Lung (tissue), 12 donors: ENCODE results near the gene TRIM75. TPM values are rescaled to one million over a fixed set of nuclear protein-coding genes. Genes with fewer than 3 reads are reported as not detected.
"Not testable (repeated sequence)": the region's sequence is repeated elsewhere in the genome, so short reads cannot be mapped to it uniquely, and the experiment has no call there.

ENCODE experiments used
- ATAC-seq: fragments of 200-7000 bp; cut with Tn5 transposase; one replicate; pipeline ENCODE4 v1.9.1; 2020; ENCODE audit warnings: moderate number of reproducible peaks; ENCODE audit not compliant: insufficient read depth, low FRiP score
- DNase-seq, 3 donors: peaks; one replicate each; pipeline ENCODE4 v3.0.0-alpha.2; 2013 to 2017
- H3K27ac ChIP-seq, 2 donors: one replicate each; pipeline ENCODE4 v1.5.1; 2013; ENCODE audit warnings: mild to moderate bottlenecking in 2 of 2, moderate library complexity in 2 of 2, control low read depth in 1 of 2, inconsistent platforms in 1 of 2, low read depth in 1 of 2, low read length in 1 of 2
- H3K27me3 ChIP-seq, 3 donors: one replicate each; pipeline ENCODE4 v1.5.1; 2013; ENCODE audit warnings: low read length in 2 of 3; ENCODE audit not compliant: control insufficient read depth in 3 of 3, insufficient read depth in 3 of 3
- H3K36me3 ChIP-seq, 4 donors: one replicate each; pipeline ENCODE4 v1.5.1; 2013; ENCODE audit warnings: low read length in 4 of 4, mild to moderate bottlenecking in 1 of 4, moderate library complexity in 1 of 4; ENCODE audit not compliant: control insufficient read depth in 4 of 4, insufficient read depth in 4 of 4
- H3K4me1 ChIP-seq, 5 donors: one replicate each; pipeline ENCODE4 v1.5.1; 2013; ENCODE audit warnings: low read length in 5 of 5, mild to moderate bottlenecking in 2 of 5, moderate library complexity in 1 of 5; ENCODE audit not compliant: control insufficient read depth in 5 of 5, insufficient read depth in 5 of 5
- H3K4me3 ChIP-seq: one replicate; pipeline ENCODE4 v1.5.1; 2013; ENCODE audit warnings: mild to moderate bottlenecking, control low read depth, moderate library complexity
- H3K9ac ChIP-seq, 2 donors: one replicate each; pipeline ENCODE4 v1.5.1; 2013; ENCODE audit warnings: low read length in 2 of 2, control low read depth in 1 of 2; ENCODE audit not compliant: insufficient read depth in 1 of 2
- H3K9me3 ChIP-seq, 4 donors: one replicate each; pipeline ENCODE4 v1.5.1; 2013; ENCODE audit warnings: low read length in 3 of 4, mild to moderate bottlenecking in 1 of 4, moderate library complexity in 1 of 4; ENCODE audit not compliant: control insufficient read depth in 4 of 4, insufficient read depth in 3 of 4
- WGBS, 2 donors: extraction: QIAGEN DNeasy Blood & Tissue Kit; methylation state at CpG; one replicate each; pipeline ENCODE4 v1.1.7; 2013; 5-methylcytosine and 5-hydroxymethylcytosine counted together
- polyA plus RNA-seq, 2 donors: library from polyadenylated mRNA; stranded (reverse); fragments of 200-250 nt; gene quantifications; one replicate each; pipeline ENCODE4 v1.2.1, GENCODE V29; 2013
- total RNA-seq, 2 donors: library from RNA; depleted of rRNA in 1 of 2; stranded (reverse); fragments of >200 nt in 1 of 2; gene quantifications; one replicate each; pipeline ENCODE4 v1.2.1, GENCODE V29; 2014 to 2021
- TF ChIP-seq, protein P1 (sequence below): IDR thresholded peaks from 2 replicates; pipeline ENCODE4 v1.5.1; 2012; ENCODE audit warnings: mild to moderate bottlenecking; ENCODE audit errors: control extremely low read depth, extremely low read depth
- donor health status: control.
- donor health status: control.
- donor health status: Bipolar disorder and iron deficiency.
- donor health status: healthy.
- donor health status: DM: yes; HTN: yes; CAD: no.

Gene TRIM75
- total and polyA plus RNA-seq, 4 donors = not detected

DNA sequence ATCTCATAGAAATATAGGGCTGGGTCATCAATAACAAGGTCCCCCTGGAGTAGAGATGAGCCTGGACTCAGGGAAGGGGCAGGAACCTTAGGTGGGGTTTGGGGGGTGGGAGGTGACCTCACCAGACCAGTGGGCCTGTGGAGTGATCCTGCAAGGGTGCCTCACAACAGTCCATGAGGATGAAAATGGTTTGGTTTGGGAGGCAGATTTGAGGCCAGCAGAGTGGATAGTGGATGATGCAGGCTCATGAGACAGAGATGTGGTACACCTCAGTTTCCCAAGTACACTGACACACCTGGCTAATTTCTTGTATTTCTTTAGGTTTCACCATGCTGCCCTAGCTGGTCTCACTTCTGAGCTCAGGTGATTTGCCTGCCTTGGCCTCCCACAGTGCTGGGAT lies 40.0 kb upstream of the TRIM75 start:
- Histone ChIP-seq H3K4me3 (no peak overlapping the region), H3K9me3 (no peaks in the 10 kb centered on the region), H3K27me3 (no peaks in the 10 kb centered on the region), H3K36me3 (no peaks in the 10 kb centered on the region), H3K4me1 (no peaks in the 10 kb centered on the region), H3K9ac (no peak overlapping the region), H3K27ac (no peak overlapping the region)
- DNase-seq = no peak
- TF ChIP-seq, protein P1, sequence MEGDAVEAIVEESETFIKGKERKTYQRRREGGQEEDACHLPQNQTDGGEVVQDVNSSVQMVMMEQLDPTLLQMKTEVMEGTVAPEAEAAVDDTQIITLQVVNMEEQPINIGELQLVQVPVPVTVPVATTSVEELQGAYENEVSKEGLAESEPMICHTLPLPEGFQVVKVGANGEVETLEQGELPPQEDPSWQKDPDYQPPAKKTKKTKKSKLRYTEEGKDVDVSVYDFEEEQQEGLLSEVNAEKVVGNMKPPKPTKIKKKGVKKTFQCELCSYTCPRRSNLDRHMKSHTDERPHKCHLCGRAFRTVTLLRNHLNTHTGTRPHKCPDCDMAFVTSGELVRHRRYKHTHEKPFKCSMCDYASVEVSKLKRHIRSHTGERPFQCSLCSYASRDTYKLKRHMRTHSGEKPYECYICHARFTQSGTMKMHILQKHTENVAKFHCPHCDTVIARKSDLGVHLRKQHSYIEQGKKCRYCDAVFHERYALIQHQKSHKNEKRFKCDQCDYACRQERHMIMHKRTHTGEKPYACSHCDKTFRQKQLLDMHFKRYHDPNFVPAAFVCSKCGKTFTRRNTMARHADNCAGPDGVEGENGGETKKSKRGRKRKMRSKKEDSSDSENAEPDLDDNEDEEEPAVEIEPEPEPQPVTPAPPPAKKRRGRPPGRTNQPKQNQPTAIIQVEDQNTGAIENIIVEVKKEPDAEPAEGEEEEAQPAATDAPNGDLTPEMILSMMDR = no peak
- ATAC-seq = no peak

DNA sequence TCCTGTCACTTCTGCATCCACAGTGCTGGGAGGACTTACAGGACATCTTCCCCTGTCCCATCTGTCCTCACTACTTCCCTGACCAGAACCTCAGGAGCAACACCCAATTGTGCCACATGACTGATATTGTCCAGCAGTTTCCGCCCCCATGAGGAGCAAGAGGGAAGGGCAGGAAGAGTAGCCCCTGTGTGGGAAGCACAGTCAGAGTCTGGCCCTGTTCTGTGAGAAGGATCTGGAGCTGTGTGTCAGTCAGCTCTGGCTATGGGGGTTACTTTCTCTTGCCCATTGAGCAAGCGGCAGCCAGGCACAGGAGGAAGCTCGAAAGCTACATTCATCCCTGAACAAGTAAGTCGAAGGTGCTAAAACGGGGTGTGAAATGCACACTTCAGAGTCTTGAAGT lies 36.7 kb upstream of the TRIM75 start:
- WGBS, 2 donors = 55 to 61% methylated on average over 5 of the region's 5 CpGs

DNA sequence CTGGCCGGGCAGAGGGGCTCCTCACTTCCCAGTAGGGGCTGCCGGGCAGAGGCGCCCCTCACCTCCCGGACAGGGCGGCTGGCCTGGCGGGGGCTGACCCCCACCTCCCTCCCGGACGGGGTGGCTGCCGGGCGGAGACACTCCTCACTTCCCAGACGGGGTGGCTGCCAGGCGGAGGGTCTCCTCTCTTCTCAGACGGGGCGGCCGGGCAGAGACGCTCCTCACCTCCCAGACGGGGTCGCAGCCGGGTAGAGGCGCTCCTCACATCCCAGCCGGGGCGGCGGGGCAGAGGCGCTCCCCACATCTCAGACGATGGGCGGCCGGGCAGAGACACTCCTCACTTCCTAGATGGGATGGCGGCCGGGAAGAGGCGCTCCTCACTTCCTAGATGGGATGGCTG lies 33.7 kb upstream of the TRIM75 start:
- not testable (repeated sequence) for H3K27ac ChIP-seq, H3K36me3 ChIP-seq, ATAC-seq, DNase-seq, H3K4me1 ChIP-seq, H3K9ac ChIP-seq, H3K4me3 ChIP-seq, H3K27me3 ChIP-seq, H3K9me3 ChIP-seq
- WGBS, 2 donors = 93 to 95% methylated on average over 22 to 27 of the region's 30 CpGs

More for the DNA sequence above, 36.7 kb upstream of the TRIM75 start:
- DNase-seq (no peak), ATAC-seq (no peak)
- H3K36me3 ChIP-seq = no peaks in the 10 kb centered on the region
- no peaks in the 10 kb centered on the region for H3K4me1 ChIP-seq
- no peaks in the 10 kb centered on the region for H3K9me3 ChIP-seq
- no peaks in the 10 kb centered on the region for H3K27me3 ChIP-seq
- no peak overlapping the region for H3K9ac ChIP-seq
- H3K4me3 ChIP-seq = no peak overlapping the region
- no peak overlapping the region for H3K27ac ChIP-seq
- TF ChIP-seq, protein P1 = no peak

DNA sequence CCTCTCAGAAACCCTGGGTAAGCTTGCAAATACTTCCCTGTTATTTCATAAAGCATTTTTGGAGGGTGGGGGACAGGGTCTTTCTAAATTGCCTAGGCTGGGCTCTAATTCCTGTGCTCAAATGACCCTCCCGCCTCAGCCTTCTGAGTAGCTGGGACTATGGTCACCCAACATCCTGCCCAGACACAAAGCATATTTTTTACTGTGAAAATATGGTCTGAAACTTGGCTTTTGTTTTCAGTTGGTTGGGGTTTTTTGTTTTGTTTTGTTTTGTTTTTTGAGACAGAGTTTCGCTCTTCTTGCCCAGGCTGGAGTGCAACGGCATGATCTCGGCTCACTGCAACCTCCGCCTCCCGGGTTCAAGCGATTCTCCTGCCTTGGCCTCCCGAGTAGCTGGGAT lies 27.9 kb upstream of the TRIM75 start:
- H3K27ac ChIP-seq, H3K4me1 ChIP-seq, H3K9ac ChIP-seq, H3K27me3 ChIP-seq, H3K4me3 ChIP-seq, H3K9me3 ChIP-seq, DNase-seq, ATAC-seq, H3K36me3 ChIP-seq: not testable (repeated sequence)
- WGBS, 2 donors = 94% methylated on average over 8 of the region's 8 CpGs
